Activated CD4-positive, alpha-beta T cell treated with anti-CD3 and anti-CD28 coated beads for 1 hour (primary cell): ENCODE results near the gene IFT43.

Source experiments
- DNase-seq: peaks from one replicate; pipeline ENCODE4 v3.0.0-alpha.2; 2020

Gene IFT43

GRCh38 chr14:76019676-76020075, 34.1 kb downstream of the IFT43 start:
- no peak for DNase-seq

- DNase-seq: no peak
Measured at GRCh38 chr14:76022991-76023390, 37.4 kb downstream of the IFT43 start.

GRCh38 chr14:76023757-76024156, 38.2 kb downstream of the IFT43 start:
- DNase-seq: no peak

GRCh38 chr14:76024211-76024907, 38.8 kb downstream of the IFT43 start:
- no peak for DNase-seq

GRCh38 chr14:76034566-76034965, 49.0 kb downstream of the IFT43 start:
- DNase-seq: no peak

- no peak for DNase-seq
Measured at GRCh38 chr14:76040704-76041103, 55.1 kb downstream of the IFT43 start.

GRCh38 chr14:76045773-76046172, 60.2 kb downstream of the IFT43 start:
- no peak for DNase-seq

- DNase-seq: no peak
Measured at GRCh38 chr14:76050250-76050649, 64.7 kb downstream of the IFT43 start.

GRCh38 chr14:76050797-76051392, 65.3 kb downstream of the IFT43 start:
- DNase-seq: peak; percentile 13

GRCh38 chr14:76051717-76052465, 66.3 kb downstream of the IFT43 start:
- DNase-seq: no peak

GRCh38 chr14:76053572-76054355, 68.2 kb downstream of the IFT43 start:
- DNase-seq: no peak

- DNase-seq: no peak
Measured at GRCh38 chr14:76055330-76055729, 69.8 kb downstream of the IFT43 start.

- DNase-seq: no peak
Measured at GRCh38 chr14:76056128-76056527, 70.6 kb downstream of the IFT43 start.

- DNase-seq: no peak
Measured at GRCh38 chr14:76057914-76058313, 72.4 kb downstream of the IFT43 start.

GRCh38 chr14:76063327-76063726, 77.8 kb downstream of the IFT43 start:
- DNase-seq: no peak

- no peak for DNase-seq
Measured at GRCh38 chr14:76065519-76065918, 80.0 kb downstream of the IFT43 start.

- no peak for DNase-seq
Measured at GRCh38 chr14:76067536-76067935, 82.0 kb downstream of the IFT43 start.

GRCh38 chr14:76073717-76074116, 88.2 kb downstream of the IFT43 start:
- no peak for DNase-seq

- DNase-seq: no peak
Measured at GRCh38 chr14:76077340-76077739, 91.8 kb downstream of the IFT43 start.

GRCh38 chr14:76078501-76078900, 92.9 kb downstream of the IFT43 start:
- no peak for DNase-seq

- no peak for DNase-seq
Measured at GRCh38 chr14:76080025-76080424, 94.5 kb downstream of the IFT43 start.

- no peak for DNase-seq
Measured at GRCh38 chr14:76080471-76080870, 94.9 kb downstream of the IFT43 start.

- DNase-seq: no peak
Measured at GRCh38 chr14:76081642-76082041, 96.1 kb downstream of the IFT43 start.
